DMS 273 (cell line): ENCODE results near the gene RAP2A.

Source experiments
- DNase-seq: peaks from one replicate; lab custom pipeline; 2025; ENCODE audit not compliant: unreplicated experiment; lab: John Stamatoyannopoulos, UW

Gene RAP2A

GRCh38 chr13:97492684-97493371 is 58.9 kb downstream of the RAP2A start:
- DNase-seq = no peak

- no peak for DNase-seq
Observed at GRCh38 chr13:97493456-97493855, 59.5 kb downstream of the RAP2A start.

GRCh38 chr13:97495678-97496077 is 61.7 kb downstream of the RAP2A start:
- no peak for DNase-seq

GRCh38 chr13:97496511-97496910 is 62.5 kb downstream of the RAP2A start:
- DNase-seq = no peak

- no peak for DNase-seq
Observed at GRCh38 chr13:97497400-97497799, 63.4 kb downstream of the RAP2A start.

GRCh38 chr13:97498419-97498818 is 64.5 kb downstream of the RAP2A start:
- DNase-seq = no peak

GRCh38 chr13:97499181-97499580 is 65.2 kb downstream of the RAP2A start:
- no peak for DNase-seq

GRCh38 chr13:97502181-97502580 is 68.2 kb downstream of the RAP2A start:
- DNase-seq = no peak

- no peak for DNase-seq
Observed at GRCh38 chr13:97502706-97503105, 68.7 kb downstream of the RAP2A start.

GRCh38 chr13:97505017-97505416 is 71.0 kb downstream of the RAP2A start:
- DNase-seq = no peak

- DNase-seq = no peak
Observed at GRCh38 chr13:97506511-97506910, 72.5 kb downstream of the RAP2A start.

GRCh38 chr13:97512732-97513131 is 78.8 kb downstream of the RAP2A start:
- DNase-seq = no peak

- no peak for DNase-seq
Observed at GRCh38 chr13:97515643-97516042, 81.7 kb downstream of the RAP2A start.

GRCh38 chr13:97517967-97518366 is 84.0 kb downstream of the RAP2A start:
- DNase-seq = no peak
